DND-41 (cell line): Measurements from ENCODE around the gene TACC3.

Experiments used
- EZH2 ChIP-seq: IDR thresholded peaks from 3 replicates; pipeline ENCODE4 v1.6.1; 2012; ENCODE audit warnings: borderline replicate concordance, low read depth, mild to moderate bottlenecking, moderate library complexity, low read length, inconsistent platforms; ENCODE audit not compliant: severe bottlenecking
- TF ChIP-seq, protein P1 (sequence below): IDR thresholded peaks from 2 replicates; pipeline ENCODE4 v1.5.1; 2012; ENCODE audit warnings: borderline replicate concordance, low read length, moderate library complexity, mild to moderate bottlenecking; ENCODE audit not compliant: poor library complexity, severe bottlenecking; ENCODE audit errors: extremely low read depth

- TF ChIP-seq, protein P1, sequence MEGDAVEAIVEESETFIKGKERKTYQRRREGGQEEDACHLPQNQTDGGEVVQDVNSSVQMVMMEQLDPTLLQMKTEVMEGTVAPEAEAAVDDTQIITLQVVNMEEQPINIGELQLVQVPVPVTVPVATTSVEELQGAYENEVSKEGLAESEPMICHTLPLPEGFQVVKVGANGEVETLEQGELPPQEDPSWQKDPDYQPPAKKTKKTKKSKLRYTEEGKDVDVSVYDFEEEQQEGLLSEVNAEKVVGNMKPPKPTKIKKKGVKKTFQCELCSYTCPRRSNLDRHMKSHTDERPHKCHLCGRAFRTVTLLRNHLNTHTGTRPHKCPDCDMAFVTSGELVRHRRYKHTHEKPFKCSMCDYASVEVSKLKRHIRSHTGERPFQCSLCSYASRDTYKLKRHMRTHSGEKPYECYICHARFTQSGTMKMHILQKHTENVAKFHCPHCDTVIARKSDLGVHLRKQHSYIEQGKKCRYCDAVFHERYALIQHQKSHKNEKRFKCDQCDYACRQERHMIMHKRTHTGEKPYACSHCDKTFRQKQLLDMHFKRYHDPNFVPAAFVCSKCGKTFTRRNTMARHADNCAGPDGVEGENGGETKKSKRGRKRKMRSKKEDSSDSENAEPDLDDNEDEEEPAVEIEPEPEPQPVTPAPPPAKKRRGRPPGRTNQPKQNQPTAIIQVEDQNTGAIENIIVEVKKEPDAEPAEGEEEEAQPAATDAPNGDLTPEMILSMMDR = no peak
- no peak for TF ChIP-seq EZH2
Measured at GRCh38 chr4:1674682-1675081, 46.6 kb upstream of the TACC3 start.
